Neural cell (in vitro differentiated cells): ENCODE results near the gene DUS2.

Experiments
- MXI1 ChIP-seq: fragments of 450-650 bp; conservative IDR thresholded peaks from 2 replicates; pipeline ENCODE4 v1.6.1; 2014; ENCODE audit warnings: antibody characterized with exemption, mild to moderate bottlenecking; ENCODE audit not compliant: poor library complexity, severe bottlenecking
- TF ChIP-seq, protein P1 (sequence below): fragments of 450-650 bp; IDR thresholded peaks from 2 replicates; pipeline ENCODE4 v1.5.1; 2014; ENCODE audit warnings: antibody characterized with exemption, mild to moderate bottlenecking, moderate library complexity; ENCODE audit not compliant: poor library complexity, severe bottlenecking

DNA sequence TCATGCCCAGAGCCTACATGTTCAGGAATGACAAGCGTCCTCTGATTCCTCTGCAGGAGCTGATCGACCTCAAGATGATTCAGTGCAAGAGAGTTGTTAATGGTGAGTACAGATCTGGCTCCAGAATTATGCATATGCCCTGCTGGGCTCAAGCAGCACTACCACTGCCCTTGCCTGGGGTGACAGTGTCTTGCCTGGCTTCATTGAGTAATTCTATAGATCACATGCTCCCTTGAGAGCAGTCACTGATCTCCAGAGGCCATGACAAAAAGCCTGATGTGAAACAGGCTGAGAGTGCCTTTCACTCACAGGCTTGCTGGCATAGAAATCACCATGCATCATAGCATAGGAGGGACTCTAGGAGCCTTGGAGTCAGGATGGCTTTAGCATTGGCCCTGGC lies 26.4 kb downstream of the DUS2 start:
- TF ChIP-seq, protein P1, sequence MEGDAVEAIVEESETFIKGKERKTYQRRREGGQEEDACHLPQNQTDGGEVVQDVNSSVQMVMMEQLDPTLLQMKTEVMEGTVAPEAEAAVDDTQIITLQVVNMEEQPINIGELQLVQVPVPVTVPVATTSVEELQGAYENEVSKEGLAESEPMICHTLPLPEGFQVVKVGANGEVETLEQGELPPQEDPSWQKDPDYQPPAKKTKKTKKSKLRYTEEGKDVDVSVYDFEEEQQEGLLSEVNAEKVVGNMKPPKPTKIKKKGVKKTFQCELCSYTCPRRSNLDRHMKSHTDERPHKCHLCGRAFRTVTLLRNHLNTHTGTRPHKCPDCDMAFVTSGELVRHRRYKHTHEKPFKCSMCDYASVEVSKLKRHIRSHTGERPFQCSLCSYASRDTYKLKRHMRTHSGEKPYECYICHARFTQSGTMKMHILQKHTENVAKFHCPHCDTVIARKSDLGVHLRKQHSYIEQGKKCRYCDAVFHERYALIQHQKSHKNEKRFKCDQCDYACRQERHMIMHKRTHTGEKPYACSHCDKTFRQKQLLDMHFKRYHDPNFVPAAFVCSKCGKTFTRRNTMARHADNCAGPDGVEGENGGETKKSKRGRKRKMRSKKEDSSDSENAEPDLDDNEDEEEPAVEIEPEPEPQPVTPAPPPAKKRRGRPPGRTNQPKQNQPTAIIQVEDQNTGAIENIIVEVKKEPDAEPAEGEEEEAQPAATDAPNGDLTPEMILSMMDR = no peak
- TF ChIP-seq MXI1 = no peak
